ENCODE measurements around the gene CDK19. TPM values are rescaled to one million over a fixed set of nuclear protein-coding genes. Genes with fewer than 3 reads are reported as not detected.

CDK19 gene
- polyA plus RNA-seq, 4 donors, result 35.8 to 47.9 (median 42.7) TPM

- DNase-seq (ENCODE audit: low read depth in 4 of 4, low spot score in 3 of 4), result no peak
Measured at GRCh38 chr6:110560239-110561007, 254.8 kb downstream of the CDK19 start.

Other genes with a start within 250 kb of the CDK19 start
- gene AMD1, start 59.3 kb upstream of the CDK19 start, polyA plus RNA-seq (ENCODE audit: insufficient read length in 4 of 4), result 10 to 100 TPM; 73.4 to 91.6 (median 86.9) TPM
- 100 to 1,000 TPM in 3 of 4 donors, 10 to 100 TPM in 1; 91.8 to 116 (median 109) TPM for gene GTF3C6, start 143.2 kb upstream of the CDK19 start, polyA plus RNA-seq (ENCODE audit: insufficient read length in 4 of 4)
- 10 to 100 TPM; 33.5 to 41.0 (median 38.9) TPM for gene RPF2, start 166.6 kb upstream of the CDK19 start, polyA plus RNA-seq (ENCODE audit: insufficient read length in 4 of 4)

Measured in right renal pelvis (tissue), 4 donors.